Measurements from ENCODE around the gene COL8A2. TPM values are rescaled to one million over a fixed set of nuclear protein-coding genes. Genes with fewer than 3 reads are reported as not detected.

Gene COL8A2
- total RNA-seq, 2 donors from 2014 or later, result 41.6 to 126 TPM

DNA sequence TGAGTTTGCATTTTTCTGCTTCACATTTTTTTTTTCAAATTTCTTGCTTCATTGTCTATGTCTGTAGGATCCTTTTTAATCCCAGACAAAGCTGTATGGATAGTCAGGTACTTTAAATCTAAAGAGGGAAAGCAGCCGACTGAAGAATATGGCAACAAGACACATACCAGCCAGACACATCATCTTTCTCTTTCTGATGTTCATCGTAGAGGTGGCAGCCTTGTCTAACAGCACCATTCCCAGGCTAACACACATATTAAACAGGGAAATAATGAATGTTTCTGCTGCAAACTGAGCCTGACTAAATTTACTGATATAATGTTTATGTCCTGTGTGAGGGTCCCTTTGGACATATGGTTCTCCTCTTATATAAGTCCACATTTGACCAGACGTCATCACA, 44.8 kb downstream of the COL8A2 start:
- Histone ChIP-seq H3K4me3 (no peak overlapping the region), H3K4me1 (ENCODE audit: control insufficient read depth in 1 of 2, low read depth in 2 of 2) (peaks cover 8 to 14% of the 10 kb centered on the region in 2 donors), H3K27me3 (replicated peaks; ENCODE audit: insufficient read depth) (peaks cover 4% of the 10 kb centered on the region), H3K9me3 (no peaks in the 10 kb centered on the region), H3K27ac (no peak overlapping the region), H3K36me3 (no peaks in the 10 kb centered on the region)
- TF ChIP-seq, protein P1, sequence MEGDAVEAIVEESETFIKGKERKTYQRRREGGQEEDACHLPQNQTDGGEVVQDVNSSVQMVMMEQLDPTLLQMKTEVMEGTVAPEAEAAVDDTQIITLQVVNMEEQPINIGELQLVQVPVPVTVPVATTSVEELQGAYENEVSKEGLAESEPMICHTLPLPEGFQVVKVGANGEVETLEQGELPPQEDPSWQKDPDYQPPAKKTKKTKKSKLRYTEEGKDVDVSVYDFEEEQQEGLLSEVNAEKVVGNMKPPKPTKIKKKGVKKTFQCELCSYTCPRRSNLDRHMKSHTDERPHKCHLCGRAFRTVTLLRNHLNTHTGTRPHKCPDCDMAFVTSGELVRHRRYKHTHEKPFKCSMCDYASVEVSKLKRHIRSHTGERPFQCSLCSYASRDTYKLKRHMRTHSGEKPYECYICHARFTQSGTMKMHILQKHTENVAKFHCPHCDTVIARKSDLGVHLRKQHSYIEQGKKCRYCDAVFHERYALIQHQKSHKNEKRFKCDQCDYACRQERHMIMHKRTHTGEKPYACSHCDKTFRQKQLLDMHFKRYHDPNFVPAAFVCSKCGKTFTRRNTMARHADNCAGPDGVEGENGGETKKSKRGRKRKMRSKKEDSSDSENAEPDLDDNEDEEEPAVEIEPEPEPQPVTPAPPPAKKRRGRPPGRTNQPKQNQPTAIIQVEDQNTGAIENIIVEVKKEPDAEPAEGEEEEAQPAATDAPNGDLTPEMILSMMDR (IDR thresholded peaks at IDR 0.05), result no peak
- DNase-seq (ENCODE audit: low spot score), result no peak
- ATAC-seq (ENCODE audit: insufficient number of reproducible peaks, low FRiP score, low read depth), result no peak

DNA sequence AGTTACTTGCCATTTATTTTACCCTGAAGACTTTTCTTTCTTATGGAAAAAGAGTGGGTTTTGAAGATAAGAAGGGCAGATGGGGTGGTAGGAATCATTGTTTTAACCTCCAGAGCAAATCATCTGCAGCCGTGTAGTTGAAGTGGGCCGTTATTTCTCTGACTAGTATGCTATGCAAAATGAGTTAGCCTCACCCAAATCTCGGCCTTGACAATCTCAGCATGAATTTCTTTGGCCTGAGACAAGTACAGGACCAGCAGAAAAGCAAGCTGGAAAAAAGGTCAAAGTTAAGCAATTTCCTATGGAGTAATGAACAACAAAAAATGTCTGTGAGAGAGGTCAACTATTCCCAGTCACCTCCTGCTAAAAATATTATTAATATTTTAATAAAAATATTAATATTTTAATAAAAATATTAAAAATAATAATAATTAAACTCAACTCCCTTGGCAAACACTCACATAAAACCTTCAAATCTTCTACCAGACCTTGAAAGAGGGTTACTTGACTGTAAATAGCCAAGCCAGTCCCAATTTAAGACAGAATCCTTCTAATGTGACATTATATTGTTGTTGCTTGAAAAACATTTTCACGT, 47.9 kb downstream of the COL8A2 start:
- H3K36me3 ChIP-seq, result no peaks in the 10 kb centered on the region
- no peak overlapping the region for H3K27ac ChIP-seq
- no peak for DNase-seq (ENCODE audit: low spot score)
- no peaks in the 10 kb centered on the region for H3K27me3 ChIP-seq (replicated peaks; ENCODE audit: insufficient read depth)
- no peak for ATAC-seq (ENCODE audit: insufficient number of reproducible peaks, low FRiP score, low read depth)
- H3K9me3 ChIP-seq, result no peaks in the 10 kb centered on the region
- no peak overlapping the region for H3K4me3 ChIP-seq
- TF ChIP-seq, protein P1 (IDR thresholded peaks at IDR 0.05), result no peak
- no peaks in the 10 kb centered on the region for H3K4me1 ChIP-seq (ENCODE audit: control insufficient read depth in 1 of 2, low read depth in 2 of 2)

DNA sequence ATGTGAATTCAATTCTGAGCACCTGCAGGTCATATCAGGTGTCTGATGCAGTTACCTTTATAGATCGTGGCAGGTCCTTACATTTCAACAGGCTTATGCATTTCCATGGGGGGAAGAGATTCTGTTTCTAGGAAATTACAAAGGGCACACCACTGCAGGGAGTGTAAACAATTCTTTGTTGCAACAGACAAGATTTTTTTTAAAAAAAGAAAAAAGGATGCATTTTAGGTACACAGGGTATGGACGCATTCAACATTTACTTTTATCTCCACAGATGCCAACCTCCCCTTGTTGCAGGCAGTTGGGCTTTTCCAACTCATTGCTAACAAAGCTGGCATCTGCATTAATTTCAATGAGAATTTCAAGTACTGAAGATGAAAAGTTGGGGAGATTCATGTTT, 54.7 kb downstream of the COL8A2 start:
- Histone ChIP-seq H3K4me3 (no peak overlapping the region), H3K36me3 (no peaks in the 10 kb centered on the region), H3K4me1 (ENCODE audit: control insufficient read depth in 1 of 2, low read depth in 2 of 2) (no peaks in the 10 kb centered on the region), H3K27me3 (replicated peaks; ENCODE audit: insufficient read depth) (no peaks in the 10 kb centered on the region), H3K27ac (no peak overlapping the region), H3K9me3 (no peaks in the 10 kb centered on the region)
- DNase-seq (ENCODE audit: low spot score) (no peak), ATAC-seq (ENCODE audit: insufficient number of reproducible peaks, low FRiP score, low read depth) (no peak)
- TF ChIP-seq, protein P1 (IDR thresholded peaks at IDR 0.05), result no peak

DNA sequence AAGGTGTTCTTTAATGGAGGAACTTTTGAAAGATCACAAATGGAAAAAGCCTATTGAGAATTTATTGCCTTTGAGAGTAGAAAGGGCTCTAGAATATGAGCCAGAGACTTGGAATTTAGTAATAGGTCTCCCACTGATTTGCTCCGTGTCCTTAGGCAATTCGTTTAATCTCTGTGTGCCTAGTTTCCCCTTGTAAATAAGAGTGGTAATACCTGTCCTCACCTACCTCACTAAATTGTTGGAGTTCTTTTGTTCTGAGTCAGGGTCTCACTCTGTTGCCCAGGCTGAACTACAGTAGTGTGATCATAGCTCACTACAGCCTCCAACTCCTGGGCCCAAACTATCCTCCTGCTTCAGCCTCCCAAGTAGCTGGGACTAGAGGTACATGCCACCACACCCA, 56.2 kb downstream of the COL8A2 start:
- Histone ChIP-seq H3K4me3 (no peak overlapping the region), H3K36me3 (no peaks in the 10 kb centered on the region), H3K9me3 (no peaks in the 10 kb centered on the region), H3K4me1 (ENCODE audit: control insufficient read depth in 1 of 2, low read depth in 2 of 2) (no peaks in the 10 kb centered on the region), H3K27ac (no peak overlapping the region), H3K27me3 (replicated peaks; ENCODE audit: insufficient read depth) (no peaks in the 10 kb centered on the region)
- ATAC-seq (ENCODE audit: insufficient number of reproducible peaks, low FRiP score, low read depth) (no peak), DNase-seq (ENCODE audit: low spot score) (no peak)
- TF ChIP-seq, protein P1 (IDR thresholded peaks at IDR 0.05), result no peak

DNA sequence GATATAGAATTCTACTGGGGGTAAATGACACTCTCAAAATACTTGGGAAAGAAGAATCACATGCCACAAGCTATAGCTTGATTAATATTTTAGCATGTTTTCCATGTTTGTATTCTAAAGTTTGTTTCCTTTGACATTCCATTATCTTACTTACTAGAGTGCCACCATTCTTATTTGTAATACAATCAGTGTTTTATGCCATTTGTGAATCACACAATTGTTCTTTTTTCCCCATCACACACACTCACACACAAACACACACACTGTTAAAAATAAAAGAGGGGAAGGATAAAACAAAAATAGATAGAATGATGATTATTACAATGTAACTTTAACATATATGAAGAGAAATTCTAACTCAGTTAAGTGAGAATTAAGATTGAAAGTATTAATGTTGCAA, 57.2 kb downstream of the COL8A2 start:
- Histone ChIP-seq H3K36me3 (no peaks in the 10 kb centered on the region), H3K4me3 (no peak overlapping the region), H3K9me3 (no peaks in the 10 kb centered on the region), H3K27me3 (replicated peaks; ENCODE audit: insufficient read depth) (no peaks in the 10 kb centered on the region), H3K27ac (no peak overlapping the region), H3K4me1 (ENCODE audit: control insufficient read depth in 1 of 2, low read depth in 2 of 2) (no peaks in the 10 kb centered on the region)
- TF ChIP-seq, protein P1 (IDR thresholded peaks at IDR 0.05), result no peak
- no peak for DNase-seq (ENCODE audit: low spot score)
- no peak for ATAC-seq (ENCODE audit: insufficient number of reproducible peaks, low FRiP score, low read depth)
